K562 (cell line): Measurements from ENCODE around the gene FUBP3. TPM values are rescaled to one million over a fixed set of nuclear protein-coding genes. Genes with fewer than 3 reads are reported as not detected.

ENCODE experiments used
- ARNT ChIP-seq, 2 experiments: fragments of 450-650 bp; IDR thresholded peaks; 2 replicates each; pipeline ENCODE4 v1.6.1; 2016; ENCODE audit warnings: mild to moderate bottlenecking in 1 of 2
- CHD1 ChIP-seq: fragments of 200-600 bp; sonication (generic); IDR thresholded peaks from one replicate; pipeline ENCODE4 v1.6.1; 2012; ENCODE audit warnings: mild to moderate bottlenecking, moderate library complexity, low read length, inconsistent platforms
- CREM ChIP-seq: IDR thresholded peaks from 2 replicates; pipeline ENCODE4 v1.6.1; 2014; ENCODE audit warnings: antibody characterized with exemption, low read depth
- CTBP1 ChIP-seq: fragments of 450-650 bp; IDR thresholded peaks from 2 replicates; pipeline ENCODE4 v1.6.1; 2016; ENCODE audit warnings: borderline replicate concordance
- ETV5 ChIP-seq: sonication (generic); formaldehyde crosslinking; IDR thresholded peaks from 2 replicates; pipeline ENCODE4 v1.4.0; 2020; ENCODE audit warnings: low read depth, mild to moderate bottlenecking, missing genetic modification reagents
- HES1 ChIP-seq: fragments of 450-650 bp; IDR thresholded peaks from 2 replicates; pipeline ENCODE4 v1.6.1; 2016; ENCODE audit warnings: low read depth, mild to moderate bottlenecking, moderate library complexity
- KHSRP ChIP-seq: fragments of 450-650 bp; IDR thresholded peaks from 2 replicates; pipeline ENCODE4 v1.6.1; 2017
- MBD2 ChIP-seq: sonication (generic); IDR thresholded peaks from 2 replicates; pipeline ENCODE4 v1.6.1; 2016; ENCODE audit warnings: low read depth, borderline replicate concordance
- PHTF2 ChIP-seq: fragments of 250-450 bp; sonication (Bioruptor Pico); IDR thresholded peaks from 2 replicates; pipeline ENCODE4 v1.5.0; 2021; ENCODE audit warnings: mild to moderate bottlenecking
- POLR2AphosphoS5 ChIP-seq: IDR thresholded peaks from 2 replicates; pipeline ENCODE4 v1.6.1; 2011; ENCODE audit warnings: mild to moderate bottlenecking, low read depth, low read length, moderate library complexity; ENCODE audit not compliant: control insufficient read depth, insufficient read depth
- SMAD4 ChIP-seq: fragments of 250-450 bp; sonication (Bioruptor Pico); conservative IDR thresholded peaks from 2 replicates; pipeline ENCODE4 v1.8.0; 2021; ENCODE audit warnings: inconsistent platforms, mild to moderate bottlenecking, moderate library complexity
- SRF ChIP-seq, 2 experiments: fragments of 250-450, 450-650 bp in 1 of 2; sonication (Bioruptor Pico) in 1 of 2; sonication (generic) in 1 of 2; formaldehyde crosslinking; IDR thresholded peaks; 2 replicates each; pipeline versions ENCODE4 v1.5.0 to v1.5.1; 2020 to 2022; ENCODE audit warnings: mild to moderate bottlenecking in 1 of 2, missing genetic modification reagents in 1 of 2
- ZBTB17 ChIP-seq: fragments of 450-650 bp; formaldehyde crosslinking; IDR thresholded peaks from 2 replicates; pipeline ENCODE4 v1.4.0; 2020; ENCODE audit warnings: mild to moderate bottlenecking
- ZBTB2 ChIP-seq: fragments of 450-650 bp; IDR thresholded peaks from 2 replicates; pipeline ENCODE4 v1.6.1; 2016; ENCODE audit warnings: antibody characterized with exemption
- ZBTB33 ChIP-seq: sonication (generic); formaldehyde crosslinking; IDR thresholded peaks from 2 replicates; pipeline ENCODE4 v1.8.1; 2023; ENCODE audit warnings: mild to moderate bottlenecking, missing genetic modification reagents
- ZNF507 ChIP-seq: conservative IDR thresholded peaks from 2 replicates; pipeline ENCODE4 v1.6.1; 2017; ENCODE audit warnings: missing genetic modification characterization, missing compliant biosample characterization
- ZNF79 ChIP-seq: fragments of 250-450 bp; sonication (Bioruptor Pico); IDR thresholded peaks from 2 replicates; pipeline ENCODE4 v1.4.0; 2020; ENCODE audit warnings: low read depth, mild to moderate bottlenecking, moderate library complexity
- polyA plus RNA-seq, 8 experiments: library from polyadenylated mRNA; depleted of rRNA in 4 of 8; stranded (reverse) in 5 of 8; unstranded in 3 of 8; fragments of >200 nt; fragmentation: Nextera tagmentation in 2 of 8; fragmentation: Illumina TruSeq in 1 of 8; extraction: Ambion mirVana in 2 of 8; extraction: Trizol in 1 of 8; gene quantifications; 2 replicates each; pipeline versions ENCODE4 v1.2.1 to v1.2.3, GENCODE V29; 2011 to 2014; ENCODE audit warnings: inconsistent platforms in 1 of 8, missing spikeins in 1 of 8
- total RNA-seq, 7 experiments: library from RNA; depleted of rRNA in 6 of 7; stranded (reverse); fragments of >200 nt in 6 of 7; fragmentation: Illumina TruSeq in 2 of 7; extraction: Trizol in 2 of 7; gene quantifications; 2 replicates each; pipeline versions ENCODE4 v1.2.1 to v1.2.3, GENCODE V29; 2011 to 2021; ENCODE audit warnings: low replicate concordance in 1 of 7
- TF ChIP-seq, protein P1 (sequence below), 2 experiments: IDR thresholded peaks; 2 replicates each; pipeline ENCODE4 v1.6.1; 2012; ENCODE audit warnings: improper control_type of control experiment in 2 of 2, low read depth in 2 of 2, low read length in 2 of 2, borderline replicate concordance in 1 of 2
- TF ChIP-seq, protein P2 (sequence below), 2 experiments: fragments of 450-650 bp in 1 of 2; IDR thresholded peaks; 2 replicates each; pipeline ENCODE4 v1.6.1; 2011 to 2017; ENCODE audit warnings: low read depth in 2 of 2, antibody characterized with exemption in 1 of 2, borderline replicate concordance in 1 of 2, low read length in 1 of 2, mild to moderate bottlenecking in 1 of 2, mixed read lengths in 1 of 2; ENCODE audit not compliant: control insufficient read depth in 1 of 2

Gene FUBP3
- total and polyA plus RNA-seq, 9 of the 15 experiments (the other 6 are each of a cell fraction or from before 2014, with no cell fraction given) = 3.0 to 64.0 (median 48.1) TPM

- TF ChIP-seq, protein P1, sequence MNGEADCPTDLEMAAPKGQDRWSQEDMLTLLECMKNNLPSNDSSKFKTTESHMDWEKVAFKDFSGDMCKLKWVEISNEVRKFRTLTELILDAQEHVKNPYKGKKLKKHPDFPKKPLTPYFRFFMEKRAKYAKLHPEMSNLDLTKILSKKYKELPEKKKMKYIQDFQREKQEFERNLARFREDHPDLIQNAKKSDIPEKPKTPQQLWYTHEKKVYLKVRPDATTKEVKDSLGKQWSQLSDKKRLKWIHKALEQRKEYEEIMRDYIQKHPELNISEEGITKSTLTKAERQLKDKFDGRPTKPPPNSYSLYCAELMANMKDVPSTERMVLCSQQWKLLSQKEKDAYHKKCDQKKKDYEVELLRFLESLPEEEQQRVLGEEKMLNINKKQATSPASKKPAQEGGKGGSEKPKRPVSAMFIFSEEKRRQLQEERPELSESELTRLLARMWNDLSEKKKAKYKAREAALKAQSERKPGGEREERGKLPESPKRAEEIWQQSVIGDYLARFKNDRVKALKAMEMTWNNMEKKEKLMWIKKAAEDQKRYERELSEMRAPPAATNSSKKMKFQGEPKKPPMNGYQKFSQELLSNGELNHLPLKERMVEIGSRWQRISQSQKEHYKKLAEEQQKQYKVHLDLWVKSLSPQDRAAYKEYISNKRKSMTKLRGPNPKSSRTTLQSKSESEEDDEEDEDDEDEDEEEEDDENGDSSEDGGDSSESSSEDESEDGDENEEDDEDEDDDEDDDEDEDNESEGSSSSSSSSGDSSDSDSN (IDR thresholded peaks at IDR 0.05; ENCODE audit: borderline replicate concordance in 1 of 2, low read depth in 2 of 2, low read length in 2 of 2) = peak; percentile 100
- TF ChIP-seq CHD1 (no peak), ARNT (IDR thresholded peaks at IDR 0.05) (0 out of 4 replicates have a peak, but pooled peaks of 1 of the 2 experiments have one; percentile 52), ZBTB33 (CRISPR knock-in tag) (peak; percentile 80), ETV5 (CRISPR knock-in tag) (no peak), ZNF507 (no peak), POLR2AphosphoS5 (peak; percentile 67; the same call in 1 of the 2 replicates), ZNF79 (CRISPR knock-in tag) (no peak), ZBTB2 (peak; percentile 75), SMAD4 (CRISPR knock-in tag) (peak; percentile 50; the same call in 1 of the 2 replicates), SRF (CRISPR knock-in tag; IDR thresholded peaks at IDR 0.05) (0 out of 4 replicates have a peak, but pooled peaks of 1 of the 2 experiments have one; percentile 24), MBD2 (no peak), HES1 (peak; percentile 29; the same call in 1 of the 2 replicates), PHTF2 (CRISPR knock-in tag) (no peak), KHSRP (no peak), CTBP1 (peak; percentile 58), ZBTB17 (CRISPR knock-in tag) (no peak), CREM (peak; percentile 30; the same call in 1 of the 2 replicates)
- TF ChIP-seq, protein P2, sequence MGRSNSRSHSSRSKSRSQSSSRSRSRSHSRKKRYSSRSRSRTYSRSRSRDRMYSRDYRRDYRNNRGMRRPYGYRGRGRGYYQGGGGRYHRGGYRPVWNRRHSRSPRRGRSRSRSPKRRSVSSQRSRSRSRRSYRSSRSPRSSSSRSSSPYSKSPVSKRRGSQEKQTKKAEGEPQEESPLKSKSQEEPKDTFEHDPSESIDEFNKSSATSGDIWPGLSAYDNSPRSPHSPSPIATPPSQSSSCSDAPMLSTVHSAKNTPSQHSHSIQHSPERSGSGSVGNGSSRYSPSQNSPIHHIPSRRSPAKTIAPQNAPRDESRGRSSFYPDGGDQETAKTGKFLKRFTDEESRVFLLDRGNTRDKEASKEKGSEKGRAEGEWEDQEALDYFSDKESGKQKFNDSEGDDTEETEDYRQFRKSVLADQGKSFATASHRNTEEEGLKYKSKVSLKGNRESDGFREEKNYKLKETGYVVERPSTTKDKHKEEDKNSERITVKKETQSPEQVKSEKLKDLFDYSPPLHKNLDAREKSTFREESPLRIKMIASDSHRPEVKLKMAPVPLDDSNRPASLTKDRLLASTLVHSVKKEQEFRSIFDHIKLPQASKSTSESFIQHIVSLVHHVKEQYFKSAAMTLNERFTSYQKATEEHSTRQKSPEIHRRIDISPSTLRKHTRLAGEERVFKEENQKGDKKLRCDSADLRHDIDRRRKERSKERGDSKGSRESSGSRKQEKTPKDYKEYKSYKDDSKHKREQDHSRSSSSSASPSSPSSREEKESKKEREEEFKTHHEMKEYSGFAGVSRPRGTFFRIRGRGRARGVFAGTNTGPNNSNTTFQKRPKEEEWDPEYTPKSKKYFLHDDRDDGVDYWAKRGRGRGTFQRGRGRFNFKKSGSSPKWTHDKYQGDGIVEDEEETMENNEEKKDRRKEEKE (IDR thresholded peaks at IDR 0.05; ENCODE audit: borderline replicate concordance in 1 of 2, control insufficient read depth in 1 of 2, low read depth in 2 of 2, low read length in 1 of 2) = no peak
Observed at GRCh38 chr9:130531670-130532069, 47.7 kb upstream of the FUBP3 start (continued).
